Body of pancreas (tissue), 4 donors: ENCODE results near the gene ZAP70. TPM values are rescaled to one million over a fixed set of nuclear protein-coding genes. Genes with fewer than 3 reads are reported as not detected.

ENCODE experiments used
- ATAC-seq: fragments of 150-250 bp; one replicate; pipeline ENCODE4 v1.9.1; 2016
- DNase-seq, 4 donors: peaks; one replicate each; pipeline ENCODE4 v3.0.0-alpha.2; 2019
- H3K27ac ChIP-seq, 4 donors: fragments of 200-600 bp; sonication (generic); 1 replicate in 3 of 4; 2 replicates in 1 of 4; pipeline versions ENCODE4 v1.5.1 to v1.6.1; 2016 to 2019; ENCODE audit warnings: mild to moderate bottlenecking in 1 of 4, mixed read lengths in 1 of 4, moderate library complexity in 1 of 4
- H3K27me3 ChIP-seq, 2 donors: fragments of 200-600 bp; sonication (generic); one replicate each; pipeline ENCODE4 v1.6.0; 2016; ENCODE audit warnings: mild to moderate bottlenecking in 1 of 2
- H3K36me3 ChIP-seq, 2 donors: fragments of 200-600 bp; sonication (generic); replicated peaks in 1 of 2; 2 replicates each; pipeline ENCODE4 v1.5.1; 2016; ENCODE audit warnings: low read depth in 2 of 2; ENCODE audit not compliant: insufficient read depth in 1 of 2
- H3K4me1 ChIP-seq: fragments of 200-600 bp; sonication (generic); one replicate; pipeline ENCODE4 v1.6.0; 2016
- H3K4me3 ChIP-seq, 2 donors: fragments of 200-600 bp; sonication (generic); 1 replicate in 1 of 2; 2 replicates in 1 of 2; pipeline ENCODE4 v1.5.1; 2016 to 2019
- H3K9me3 ChIP-seq, 3 donors: fragments of 200-600 bp; sonication (generic); 1 replicate in 2 of 3; 2 replicates in 1 of 3; pipeline ENCODE4 v1.5.1; 2016
- CTCF ChIP-seq, 7 experiments: fragments of 450-650 bp in 4 of 7; fragments of 200-600 bp in 3 of 7; sonication (generic) in 3 of 7; IDR thresholded peaks; one replicate each; pipeline ENCODE4 v1.5.1; 2016 to 2019; ENCODE audit warnings: antibody characterized with exemption in 7 of 7
- POLR2A ChIP-seq, 3 donors: fragments of 450-650 bp; IDR thresholded peaks; one replicate each; pipeline ENCODE4 v1.6.1; 2016; ENCODE audit warnings: antibody characterized with exemption in 3 of 3, mild to moderate bottlenecking in 2 of 3
- whole genome bisulfite sequencing, 2 donors: methylation state at CpG; one replicate each; pipeline ENCODE4 v1.1.5; 2017; 5-methylcytosine and 5-hydroxymethylcytosine counted together
- intact Hi-C: fragments of 100-400 bp; cut with DNase I; formaldehyde crosslinking; loops from one replicate; pipeline ENCODE4 v1.15.1; 2023
- total RNA-seq, 2 donors: library from RNA; depleted of rRNA; stranded (reverse); fragments of >200 nt; gene quantifications; one replicate each; pipeline ENCODE4 v1.1.0, GENCODE V29; 2016

ZAP70 gene
- total RNA-seq, 2 donors from 2014 or later: 2.1 to 4.0 TPM

- ATAC-seq (peak; percentile 76), DNase-seq (peak; percentile 55 to 62 (median 60))
- no peak overlapping the region for H3K27ac ChIP-seq
- peaks cover 7% of the 10 kb centered on the region for H3K4me1 ChIP-seq
- H3K4me3 ChIP-seq: no peak overlapping the region
- no peaks in the 10 kb centered on the region for H3K9me3 ChIP-seq
- no peaks in the 10 kb centered on the region for H3K36me3 ChIP-seq
- TF ChIP-seq POLR2A (IDR thresholded peaks at IDR 0.05): no peak
- TF ChIP-seq CTCF (IDR thresholded peaks at IDR 0.05): peak; percentile 63 to 80 (median 74)
- WGBS, 2 donors: 13 to 18% methylated on average over 16 to 19 of the region's 19 CpGs
- intact Hi-C loops: no loop called here
- H3K27me3 ChIP-seq: no peaks in the 10 kb centered on the region
Observed at GRCh38 chr2:97740590-97741182, 27.3 kb downstream of the ZAP70 start.

GRCh38 chr2:97741251-97741650 is 27.9 kb downstream of the ZAP70 start:
- ATAC-seq (no peak), DNase-seq (no peak)
- no peaks in the 10 kb centered on the region for H3K9me3 ChIP-seq
- no peaks in the 10 kb centered on the region for H3K27me3 ChIP-seq
- intact Hi-C loops: no loop called here
- H3K4me1 ChIP-seq: peaks cover 7% of the 10 kb centered on the region
- 85 to 94% methylated on average over 12 to 18 of the region's 20 CpGs for WGBS, 2 donors
- H3K27ac ChIP-seq: no peak overlapping the region
- no peaks in the 10 kb centered on the region for H3K36me3 ChIP-seq
- H3K4me3 ChIP-seq: no peak overlapping the region
- no peak for TF ChIP-seq POLR2A (IDR thresholded peaks at IDR 0.05)
- no peak for TF ChIP-seq CTCF (IDR thresholded peaks at IDR 0.05)

GRCh38 chr2:97741686-97742085 is 28.3 kb downstream of the ZAP70 start:
- Histone ChIP-seq H3K27ac (no peak overlapping the region), H3K36me3 (no peaks in the 10 kb centered on the region), H3K4me3 (no peak overlapping the region), H3K27me3 (no peaks in the 10 kb centered on the region), H3K9me3 (no peaks in the 10 kb centered on the region), H3K4me1 (peaks cover 7% of the 10 kb centered on the region)
- intact Hi-C loops: no loop called here
- WGBS, 2 donors: 60 to 68% methylated on average over 4 of the region's 4 CpGs
- ATAC-seq: no peak
- no peak for DNase-seq
- TF ChIP-seq POLR2A (IDR thresholded peaks at IDR 0.05) (no peak), CTCF (IDR thresholded peaks at IDR 0.05) (no peak)

- Histone ChIP-seq H3K27ac (no peak overlapping the region), H3K27me3 (no peaks in the 10 kb centered on the region), H3K36me3 (no peaks in the 10 kb centered on the region), H3K4me1 (peaks cover 7% of the 10 kb centered on the region), H3K9me3 (no peaks in the 10 kb centered on the region), H3K4me3 (no peak overlapping the region)
- no peak for ATAC-seq
- DNase-seq: no peak
- intact Hi-C loops: no loop called here
- WGBS, 2 donors: 80 to 82% methylated on average over 4 of the region's 4 CpGs
- TF ChIP-seq CTCF (IDR thresholded peaks at IDR 0.05) (no peak), POLR2A (IDR thresholded peaks at IDR 0.05) (no peak)
Observed at GRCh38 chr2:97742381-97742847, 29.0 kb downstream of the ZAP70 start.

- no peaks in the 10 kb centered on the region for H3K36me3 ChIP-seq
- 95 to 97% methylated on average over 6 of the region's 6 CpGs for WGBS, 2 donors
Observed at GRCh38 chr2:97743913-97744312, 30.5 kb downstream of the ZAP70 start.

More at GRCh38 chr2:97743913-97744312, 30.5 kb downstream of the ZAP70 start:
- DNase-seq (no peak), ATAC-seq (no peak)
- intact Hi-C loops: no loop called here
- Histone ChIP-seq H3K27ac (no peak overlapping the region), H3K27me3 (no peaks in the 10 kb centered on the region), H3K9me3 (no peaks in the 10 kb centered on the region), H3K4me3 (no peak overlapping the region), H3K4me1 (peaks cover 7% of the 10 kb centered on the region)
- TF ChIP-seq CTCF (IDR thresholded peaks at IDR 0.05): no peak
